GM13976 (cell line): ENCODE results near the gene RBBP5.

ENCODE experiments used
- DNase-seq: peaks from one replicate; pipeline ENCODE4 v3.0.0; 2012; ENCODE audit warnings: low spot score
- CTCF ChIP-seq: IDR thresholded peaks from 2 replicates; pipeline ENCODE4 v1.5.1; 2012; ENCODE audit warnings: borderline replicate concordance, mild to moderate bottlenecking; ENCODE audit not compliant: insufficient read depth; ENCODE audit errors: extremely low read depth, missing control alignments, control extremely low read depth
- in situ Hi-C: fragments of 300-500 bp; cut with MboI; formaldehyde crosslinking; loops from one replicate; pipeline ENCODE4 v1.12.0; 2022; ENCODE audit warnings: low sequenced_read_pairs, mixed read lengths, inconsistent platforms; ENCODE audit not compliant: unreplicated experiment

Gene RBBP5

GRCh38 chr1:205043866-205044265 lies 77.9 kb downstream of the RBBP5 start:
- in situ Hi-C loops, result no loop called here
- DNase-seq, result no peak
- TF ChIP-seq CTCF, result no peak

- no peak for TF ChIP-seq CTCF
- no peak for DNase-seq
- in situ Hi-C loops, result no loop called here
Observed at GRCh38 chr1:205042911-205043806, 78.6 kb downstream of the RBBP5 start, which contains the start of gene CNTN2. Gene CNTN2 (plus strand): TSS chr1:205043212. CDS start chr1:205053186, 9,974 bp downstream.

GRCh38 chr1:205041998-205042910 lies 79.5 kb downstream of the RBBP5 start:
- TF ChIP-seq CTCF, result no peak
- DNase-seq, result no peak
- in situ Hi-C loops, result no loop called here

- TF ChIP-seq CTCF, result no peak
- no peak for DNase-seq
- in situ Hi-C loops, result no loop called here
Observed at GRCh38 chr1:205041001-205041715, 80.6 kb downstream of the RBBP5 start.

GRCh38 chr1:205038132-205038786 lies 83.5 kb downstream of the RBBP5 start:
- in situ Hi-C loops, result no loop called here
- no peak for DNase-seq
- no peak for TF ChIP-seq CTCF
